Measurements from ENCODE around the gene USP47. TPM values are rescaled to one million over a fixed set of nuclear protein-coding genes. Genes with fewer than 3 reads are reported as not detected.

USP47 gene
- total and polyA plus RNA-seq, 2 experiments from 2014 or later: 35.9 to 58.8 TPM

- no peak for DNase-seq
- no peaks in the 10 kb centered on the region for H3K27me3 ChIP-seq (replicated peaks; ENCODE audit: insufficient read depth)
- no peak overlapping the region for H3K4me2 ChIP-seq (ENCODE audit: unreplicated experiment)
- H2AFZ ChIP-seq: no peak overlapping the region
- H3K79me2 ChIP-seq (ENCODE audit: insufficient read depth): peaks cover 100% of the 10 kb centered on the region
- peaks cover 22% of the 10 kb centered on the region; the same call in 1 of the 2 replicates for H4K20me1 ChIP-seq (ENCODE audit: insufficient read depth)
- H3K9me2 ChIP-seq (ENCODE audit: insufficient read depth): no peaks in the 10 kb centered on the region
- H3K4me3 ChIP-seq: no peak overlapping the region
- no peak for TF ChIP-seq EZH2phosphoT487 (IDR thresholded peaks at IDR 0.05; ENCODE audit: insufficient read depth, low read depth)
- TF ChIP-seq EZH2 (IDR thresholded peaks at IDR 0.05; ENCODE audit: insufficient read depth, poor library complexity, severe bottlenecking): no peak
- H3K9ac ChIP-seq: no peak overlapping the region
- H3K4me1 ChIP-seq (ENCODE audit: insufficient read depth): no peaks in the 10 kb centered on the region
- peaks cover 12% of the 10 kb centered on the region; the same call in 1 of the 2 replicates for H3F3A ChIP-seq (ENCODE audit: insufficient read depth)
- no peak overlapping the region for H3K27ac ChIP-seq
- in situ Hi-C loops (cut with MboI): no loop called here
- peaks cover 9% of the 10 kb centered on the region; the same call in 1 of the 2 replicates for H3K36me3 ChIP-seq (ENCODE audit: low read depth)
- no peaks in the 10 kb centered on the region for H3K9me3 ChIP-seq (ENCODE audit: low read depth)
- 60 to 62% methylated on average over 1 of the region's 1 CpG for WGBS, 2 experiments (ENCODE audit: low coverage in 1 of 2, low lambda C conversion rate in 2 of 2, missing lambda C conversion rate in 2 of 2)
Measured at GRCh38 chr11:11866203-11866602, 24.4 kb downstream of the USP47 start.

- Histone ChIP-seq H3K27me3 (replicated peaks; ENCODE audit: insufficient read depth) (no peaks in the 10 kb centered on the region), H2AFZ (no peak overlapping the region), H4K20me1 (ENCODE audit: insufficient read depth) (peaks cover 33% of the 10 kb centered on the region; the same call in 1 of the 2 replicates), H3K9ac (no peak overlapping the region), H3K27ac (no peak overlapping the region), H3K36me3 (ENCODE audit: low read depth) (peaks cover 9% of the 10 kb centered on the region; the same call in 1 of the 2 replicates), H3K4me2 (ENCODE audit: unreplicated experiment) (no peak overlapping the region), H3K9me3 (ENCODE audit: low read depth) (no peaks in the 10 kb centered on the region), H3K4me1 (ENCODE audit: insufficient read depth) (0 out of 2 replicates have a peak, but pooled peaks cover 5% of the 10 kb centered on the region), H3K79me2 (ENCODE audit: insufficient read depth) (peaks cover 100% of the 10 kb centered on the region), H3F3A (ENCODE audit: insufficient read depth) (0 out of 2 replicates have a peak, but pooled peaks cover 4% of the 10 kb centered on the region), H3K4me3 (no peak overlapping the region), H3K9me2 (ENCODE audit: insufficient read depth) (no peaks in the 10 kb centered on the region)
- 88 to 100% methylated on average over 1 of the region's 1 CpG for WGBS, 2 experiments (ENCODE audit: low coverage in 1 of 2, low lambda C conversion rate in 2 of 2, missing lambda C conversion rate in 2 of 2)
- no peak for TF ChIP-seq EZH2 (IDR thresholded peaks at IDR 0.05; ENCODE audit: insufficient read depth, poor library complexity, severe bottlenecking)
- TF ChIP-seq EZH2phosphoT487 (IDR thresholded peaks at IDR 0.05; ENCODE audit: insufficient read depth, low read depth): no peak
- no peak for DNase-seq
- in situ Hi-C loops (cut with MboI): no loop called here
Measured at GRCh38 chr11:11867720-11868119, 25.9 kb downstream of the USP47 start.

GRCh38 chr11:11871991-11872401, 30.2 kb downstream of the USP47 start:
- no peaks in the 10 kb centered on the region for H3K27me3 ChIP-seq (replicated peaks; ENCODE audit: insufficient read depth)
- WGBS, 2 experiments (ENCODE audit: low coverage in 1 of 2, low lambda C conversion rate in 2 of 2, missing lambda C conversion rate in 2 of 2): 76 to 80% methylated on average over 2 of the region's 2 CpGs

GRCh38 chr11:11876458-11876857, 34.7 kb downstream of the USP47 start:
- H3K4me1 ChIP-seq (ENCODE audit: insufficient read depth): 0 out of 2 replicates have a peak, but pooled peaks cover 5% of the 10 kb centered on the region
- H3F3A ChIP-seq (ENCODE audit: insufficient read depth): no peaks in the 10 kb centered on the region
- H3K27ac ChIP-seq: no peak overlapping the region
- no peak overlapping the region for H3K4me2 ChIP-seq (ENCODE audit: unreplicated experiment)
- 77 to 83% methylated on average over 2 of the region's 2 CpGs for WGBS, 2 experiments (ENCODE audit: low coverage in 1 of 2, low lambda C conversion rate in 2 of 2, missing lambda C conversion rate in 2 of 2)
- H2AFZ ChIP-seq: no peak overlapping the region
- H3K9me3 ChIP-seq (ENCODE audit: low read depth): no peaks in the 10 kb centered on the region
- no peak for TF ChIP-seq EZH2 (IDR thresholded peaks at IDR 0.05; ENCODE audit: insufficient read depth, poor library complexity, severe bottlenecking)
- no peak for TF ChIP-seq EZH2phosphoT487 (IDR thresholded peaks at IDR 0.05; ENCODE audit: insufficient read depth, low read depth)
- H4K20me1 ChIP-seq (ENCODE audit: insufficient read depth): peaks cover 11% of the 10 kb centered on the region; the same call in 1 of the 2 replicates
- no peak overlapping the region for H3K4me3 ChIP-seq
- peak; percentile 5 for DNase-seq
- H3K9ac ChIP-seq: no peak overlapping the region
- no peaks in the 10 kb centered on the region for H3K9me2 ChIP-seq (ENCODE audit: insufficient read depth)
- H3K27me3 ChIP-seq (replicated peaks; ENCODE audit: insufficient read depth): no peaks in the 10 kb centered on the region
- no peaks in the 10 kb centered on the region for H3K36me3 ChIP-seq (ENCODE audit: low read depth)
- H3K79me2 ChIP-seq (ENCODE audit: insufficient read depth): peaks cover 100% of the 10 kb centered on the region
- in situ Hi-C loops (cut with MboI): no loop called here

More at GRCh38 chr11:11871991-11872401, 30.2 kb downstream of the USP47 start:
- in situ Hi-C loops (cut with MboI): no loop called here
- Histone ChIP-seq H3K27ac (no peak overlapping the region), H3K9me3 (ENCODE audit: low read depth) (no peaks in the 10 kb centered on the region), H3K9me2 (ENCODE audit: insufficient read depth) (no peaks in the 10 kb centered on the region), H3K4me2 (ENCODE audit: unreplicated experiment) (no peak overlapping the region), H3F3A (ENCODE audit: insufficient read depth) (no peaks in the 10 kb centered on the region), H3K79me2 (ENCODE audit: insufficient read depth) (peaks cover 100% of the 10 kb centered on the region), H4K20me1 (ENCODE audit: insufficient read depth) (peaks cover 16% of the 10 kb centered on the region; the same call in 1 of the 2 replicates), H2AFZ (no peak overlapping the region), H3K4me3 (no peak overlapping the region), H3K9ac (no peak overlapping the region), H3K36me3 (ENCODE audit: low read depth) (peaks cover 9% of the 10 kb centered on the region; the same call in 1 of the 2 replicates), H3K4me1 (ENCODE audit: insufficient read depth) (0 out of 2 replicates have a peak, but pooled peaks cover 5% of the 10 kb centered on the region)
- no peak for DNase-seq
- no peak for TF ChIP-seq EZH2 (IDR thresholded peaks at IDR 0.05; ENCODE audit: insufficient read depth, poor library complexity, severe bottlenecking)
- no peak for TF ChIP-seq EZH2phosphoT487 (IDR thresholded peaks at IDR 0.05; ENCODE audit: insufficient read depth, low read depth)

Data from GM23248 (cell line).